Cardiac fibroblast (primary cell): Measurements from ENCODE around the gene ORC1.

Experiments used
- DNase-seq, 2 donors: peaks; one replicate each; pipeline versions ENCODE4 v3.0.0 to v3.0.0-alpha.2; 2010; ENCODE audit warnings: low read depth in 2 of 2
- H3K4me3 ChIP-seq, 2 donors: replicated peaks in 1 of 2; 1 replicate in 1 of 2; 2 replicates in 1 of 2; pipeline ENCODE4 v1.5.1; 2011; ENCODE audit warnings: low read depth in 2 of 2, low read length in 2 of 2, mild to moderate bottlenecking in 2 of 2, moderate library complexity in 1 of 2
- TF ChIP-seq, protein P1 (sequence below): IDR thresholded peaks from one replicate; pipeline ENCODE4 v1.5.1; 2011; ENCODE audit warnings: low read depth, mild to moderate bottlenecking, low read length, inconsistent platforms

Gene ORC1

DNA sequence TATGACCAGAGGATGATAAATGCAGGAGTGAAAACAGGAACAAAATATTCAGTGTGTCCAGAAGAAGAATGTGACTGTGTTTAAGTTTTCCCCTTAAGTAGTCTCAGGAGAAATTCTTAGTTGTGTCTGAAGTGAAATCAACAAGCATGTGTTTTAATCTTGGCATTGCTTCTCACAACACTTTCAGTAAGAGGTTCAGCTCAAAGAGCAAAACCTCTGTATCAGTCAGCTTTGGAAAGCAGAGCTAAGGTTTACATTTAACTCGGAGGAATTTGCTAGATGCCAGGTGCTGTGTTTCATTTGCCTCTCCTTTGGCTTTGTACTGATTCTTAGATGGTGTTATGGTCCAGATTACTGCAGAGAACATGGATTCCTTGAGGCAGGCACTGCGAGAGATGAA, 66.8 kb downstream of the ORC1 start:
- no peak for DNase-seq
- no peak overlapping the region for H3K4me3 ChIP-seq
- TF ChIP-seq, protein P1, sequence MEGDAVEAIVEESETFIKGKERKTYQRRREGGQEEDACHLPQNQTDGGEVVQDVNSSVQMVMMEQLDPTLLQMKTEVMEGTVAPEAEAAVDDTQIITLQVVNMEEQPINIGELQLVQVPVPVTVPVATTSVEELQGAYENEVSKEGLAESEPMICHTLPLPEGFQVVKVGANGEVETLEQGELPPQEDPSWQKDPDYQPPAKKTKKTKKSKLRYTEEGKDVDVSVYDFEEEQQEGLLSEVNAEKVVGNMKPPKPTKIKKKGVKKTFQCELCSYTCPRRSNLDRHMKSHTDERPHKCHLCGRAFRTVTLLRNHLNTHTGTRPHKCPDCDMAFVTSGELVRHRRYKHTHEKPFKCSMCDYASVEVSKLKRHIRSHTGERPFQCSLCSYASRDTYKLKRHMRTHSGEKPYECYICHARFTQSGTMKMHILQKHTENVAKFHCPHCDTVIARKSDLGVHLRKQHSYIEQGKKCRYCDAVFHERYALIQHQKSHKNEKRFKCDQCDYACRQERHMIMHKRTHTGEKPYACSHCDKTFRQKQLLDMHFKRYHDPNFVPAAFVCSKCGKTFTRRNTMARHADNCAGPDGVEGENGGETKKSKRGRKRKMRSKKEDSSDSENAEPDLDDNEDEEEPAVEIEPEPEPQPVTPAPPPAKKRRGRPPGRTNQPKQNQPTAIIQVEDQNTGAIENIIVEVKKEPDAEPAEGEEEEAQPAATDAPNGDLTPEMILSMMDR = no peak

DNA sequence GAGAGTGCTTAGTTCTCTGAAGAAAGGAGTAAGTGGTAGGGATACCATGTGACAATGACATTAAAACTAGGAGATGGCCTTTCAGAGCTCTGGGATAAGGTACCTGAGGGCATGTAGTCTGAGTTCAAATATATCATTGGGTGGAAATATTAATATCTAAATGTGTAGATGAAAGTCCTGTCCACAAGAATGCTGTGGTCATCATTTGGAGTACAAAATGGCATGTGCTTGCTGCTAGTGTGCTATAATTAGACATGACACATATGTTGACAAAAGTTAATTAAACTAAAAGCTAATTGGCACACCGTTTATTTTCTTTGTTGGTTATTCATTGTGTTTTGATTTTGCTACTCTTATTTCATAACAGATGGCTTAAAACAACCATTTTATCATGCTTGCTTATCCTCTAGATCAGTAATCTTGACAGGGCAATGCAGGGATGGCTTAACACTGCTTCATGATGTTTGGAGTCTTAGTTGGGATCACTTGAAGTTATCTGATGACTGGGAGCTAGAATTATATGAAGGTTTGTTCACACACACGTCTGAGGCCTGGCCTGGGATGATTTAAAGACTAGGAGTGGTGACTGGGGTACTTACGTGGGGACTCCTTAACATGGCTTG, 69.2 kb downstream of the ORC1 start:
- no peak overlapping the region for H3K4me3 ChIP-seq
- DNase-seq = no peak
- TF ChIP-seq, protein P1 = no peak

DNA sequence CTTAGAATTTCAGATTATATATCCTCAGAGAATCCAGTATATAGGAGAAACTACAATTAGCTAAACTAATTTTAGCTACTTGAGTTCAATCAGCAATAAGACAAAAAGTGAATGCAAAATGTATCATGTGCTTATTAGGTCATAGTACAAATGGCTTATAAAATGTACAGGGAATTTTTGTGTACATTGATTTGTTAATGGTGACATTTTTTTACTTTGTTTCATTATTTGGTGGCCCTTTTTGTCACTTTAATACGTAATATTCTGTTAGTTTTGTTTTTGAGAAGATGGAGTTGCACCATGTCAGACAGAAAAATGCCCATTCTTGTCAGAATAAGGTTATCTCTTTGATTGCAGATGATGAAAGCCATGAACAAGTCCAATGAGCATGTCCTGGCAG, 71.8 kb downstream of the ORC1 start:
- TF ChIP-seq, protein P1 = no peak
- DNase-seq = no peak
- no peak overlapping the region for H3K4me3 ChIP-seq

DNA sequence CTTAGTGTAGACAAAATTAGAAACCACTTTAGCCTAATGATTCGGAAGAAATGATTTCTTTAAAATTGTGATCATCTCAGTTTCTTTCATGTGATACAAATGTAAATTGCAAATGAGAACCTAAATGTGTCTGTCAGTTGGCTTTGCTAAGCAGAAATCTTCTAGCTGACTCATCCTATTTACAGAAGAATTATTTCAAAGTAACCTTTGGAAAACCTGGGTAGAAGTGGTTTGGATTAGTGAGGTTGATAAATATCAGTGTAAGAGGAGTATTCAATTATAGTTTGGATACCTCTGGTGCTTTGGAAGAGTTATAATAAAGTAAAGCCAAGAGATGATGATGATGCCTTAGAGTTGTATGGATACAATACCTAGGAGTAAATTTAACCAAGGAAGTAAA, 75.6 kb downstream of the ORC1 start:
- no peak overlapping the region for H3K4me3 ChIP-seq
- DNase-seq = no peak
- TF ChIP-seq, protein P1 = no peak

DNA sequence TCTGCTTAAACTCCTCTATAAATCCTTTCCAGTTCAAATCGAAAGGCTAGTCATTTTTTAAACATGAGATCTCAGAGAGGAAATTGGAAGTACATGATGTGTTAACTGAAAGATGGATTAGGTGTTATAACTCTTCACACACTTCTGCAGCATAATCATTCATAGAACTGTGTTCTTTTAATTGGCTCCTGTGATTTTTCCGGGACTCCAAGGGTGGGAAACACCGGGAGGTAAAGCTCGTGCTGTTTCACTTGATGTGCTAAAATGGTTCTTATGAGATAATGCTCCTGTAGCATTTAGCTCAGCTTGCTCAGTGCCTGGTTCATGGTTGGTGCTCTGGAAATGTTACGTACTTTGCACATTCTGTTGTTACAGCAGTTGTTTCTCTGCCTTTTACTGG, 78.4 kb downstream of the ORC1 start:
- H3K4me3 ChIP-seq = no peak overlapping the region
- TF ChIP-seq, protein P1 = no peak
- DNase-seq = no peak

DNA sequence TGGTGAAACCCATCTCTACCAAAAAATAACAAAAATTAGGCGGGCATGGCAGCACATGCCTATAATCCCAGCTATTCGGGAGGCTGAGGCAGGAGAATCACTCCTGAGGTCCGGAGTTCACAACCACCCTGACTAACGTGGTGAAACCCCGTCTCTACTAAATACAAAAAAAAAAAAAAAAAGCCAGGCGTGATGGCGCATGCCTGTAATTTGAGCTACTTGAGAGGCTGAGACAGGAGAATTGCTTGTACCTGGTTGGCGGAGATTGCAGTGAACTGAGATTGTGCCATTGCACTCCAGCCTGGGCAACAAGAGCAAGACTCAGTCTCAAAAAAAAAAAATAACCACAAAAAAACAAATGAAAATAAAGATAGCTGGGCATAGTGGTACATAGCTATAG, 80.5 kb downstream of the ORC1 start:
- TF ChIP-seq, protein P1 = no peak
- DNase-seq = no peak

More for the DNA sequence above, 80.5 kb downstream of the ORC1 start:
- H3K4me3 ChIP-seq = no peak overlapping the region
